ENCODE results near the gene ZBTB44. TPM values are rescaled to one million over a fixed set of nuclear protein-coding genes. Genes with fewer than 3 reads are reported as not detected.

The ZBTB44 gene
- 18.9 and 25.0 TPM in 2 replicates for total RNA-seq

DNA sequence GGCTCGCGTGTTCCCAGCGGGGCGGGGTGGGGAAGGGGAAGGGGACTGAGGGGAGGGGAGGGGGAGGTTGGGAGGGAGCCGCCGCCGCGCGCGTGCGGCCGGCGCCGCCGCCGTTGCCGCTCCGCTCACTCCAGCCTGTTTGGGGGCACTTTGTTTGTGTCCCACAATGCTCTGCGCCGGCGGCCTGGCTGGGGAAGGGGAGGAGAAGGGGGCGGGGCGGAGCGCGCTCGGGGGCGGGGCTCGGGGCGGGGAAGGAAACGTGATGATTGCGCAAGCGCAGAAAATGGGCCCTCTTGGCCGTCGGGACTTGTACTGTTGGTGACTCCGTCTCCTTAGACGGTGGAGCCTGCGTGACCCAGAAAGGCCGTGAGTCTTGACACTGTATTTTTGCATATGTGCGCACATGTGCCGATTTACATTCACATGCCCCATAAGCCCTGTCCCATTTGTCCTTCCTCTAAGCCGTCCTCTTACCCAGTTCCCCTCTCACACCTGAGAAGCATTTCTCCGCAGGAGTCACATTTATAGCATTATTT lies at the start of gene ZBTB44:
Gene ZBTB44, minus strand, starts transcription at position 168 of the 536 bp plus-strand sequence. CDS start 53,044 bp downstream, outside the sequence.

Other genes with a start within 250 kb of the ZBTB44 start
- 503 and 525 TPM in 2 replicates for gene APLP2, start 245.0 kb downstream of the ZBTB44 start, total RNA-seq
- not detected in 2 replicates for gene ST14, start 155.1 kb downstream of the ZBTB44 start, total RNA-seq
- gene ADAMTS8, start 113.7 kb upstream of the ZBTB44 start, total RNA-seq, result 0.10 and 0.56 TPM in 2 replicates
- gene ADAMTS15, start 133.7 kb upstream of the ZBTB44 start, total RNA-seq, result 28.5 and 30.9 TPM in 2 replicates

All from cardiac ventricle fibroblast (primary cell).